HG02981 (cell line): ENCODE measurements around the gene FNDC3B.

Experiments used
- ATAC-seq: cut with Tn5 transposase; IDR thresholded peaks from one replicate; pipeline ENCODE4 v1.9.1; 2021; ENCODE audit warnings: mild to moderate bottlenecking, moderate library complexity; ENCODE audit not compliant: unreplicated experiment

Gene FNDC3B

DNA sequence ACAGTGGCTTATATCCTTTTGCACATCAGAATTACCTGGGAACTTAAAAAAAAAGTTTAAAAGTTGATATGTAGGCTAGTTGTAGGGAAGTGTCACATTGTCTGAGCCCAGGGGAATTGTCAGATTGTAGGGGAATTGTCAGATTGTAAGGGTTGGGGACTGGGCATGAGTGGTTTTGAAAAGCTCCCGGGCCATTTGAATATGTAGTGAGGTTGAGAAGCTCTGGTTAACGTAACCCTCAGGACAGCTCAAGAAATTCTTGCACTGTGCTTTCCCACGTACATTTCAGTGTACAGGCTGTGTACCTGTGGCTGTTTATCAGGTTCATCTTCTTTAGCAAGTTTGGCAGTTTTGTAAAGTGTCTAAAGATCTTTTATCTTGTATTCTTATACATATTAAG, 107.0 kb downstream of the FNDC3B start:
- ATAC-seq, result no peak

DNA sequence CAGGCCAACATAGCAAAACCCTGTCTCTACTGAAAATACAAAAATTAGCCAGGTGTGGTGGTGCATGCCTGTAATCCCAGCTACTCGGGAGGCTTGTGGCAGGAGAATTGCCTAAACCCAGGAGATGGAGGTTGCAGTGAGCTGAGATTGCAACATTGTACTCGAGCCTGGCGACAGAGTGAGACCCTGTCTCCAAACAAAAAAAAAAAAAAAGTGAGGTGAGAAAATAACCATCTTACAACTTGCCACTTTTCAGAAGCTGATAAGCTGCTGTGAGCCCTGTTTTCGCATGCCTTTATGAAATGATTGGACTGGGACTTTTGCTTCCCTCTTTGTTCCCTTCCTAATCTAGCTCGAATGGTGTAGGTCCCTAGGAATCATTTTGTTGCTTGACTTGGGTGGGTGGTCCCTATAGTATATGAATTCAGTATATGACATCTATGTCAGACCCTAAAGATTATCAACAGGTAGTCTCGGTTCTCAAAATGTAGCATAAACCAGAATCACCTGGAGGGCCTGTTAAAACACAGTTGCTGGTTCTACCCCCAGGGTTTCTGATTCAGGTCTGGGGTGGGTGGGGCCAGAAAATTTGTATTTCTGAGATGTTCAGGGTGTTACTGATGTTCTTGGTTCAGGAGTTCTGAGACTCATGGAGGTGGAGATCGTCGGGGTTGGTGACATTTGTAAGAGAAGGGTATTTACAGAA, 107.9 kb downstream of the FNDC3B start:
- ATAC-seq, result no peak

DNA sequence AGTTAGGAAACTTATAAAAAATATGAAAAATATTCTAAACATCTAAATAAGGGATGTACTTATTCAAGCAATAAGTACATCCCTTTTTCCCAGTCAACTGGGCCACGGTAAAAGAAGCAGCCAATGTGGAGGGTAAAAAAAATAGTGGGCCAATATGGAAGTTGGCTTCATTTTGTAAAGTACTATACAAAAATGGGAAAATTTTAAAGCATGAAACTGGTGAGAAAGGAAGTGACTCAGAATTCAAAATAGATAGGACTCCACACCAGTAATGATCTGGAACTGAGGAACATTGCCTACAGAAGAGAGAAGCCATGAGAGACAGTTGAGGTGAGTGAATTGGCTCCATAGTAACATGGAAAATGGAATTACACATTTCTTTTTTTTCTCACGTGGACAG, 108.9 kb downstream of the FNDC3B start:
- ATAC-seq, result no peak

DNA sequence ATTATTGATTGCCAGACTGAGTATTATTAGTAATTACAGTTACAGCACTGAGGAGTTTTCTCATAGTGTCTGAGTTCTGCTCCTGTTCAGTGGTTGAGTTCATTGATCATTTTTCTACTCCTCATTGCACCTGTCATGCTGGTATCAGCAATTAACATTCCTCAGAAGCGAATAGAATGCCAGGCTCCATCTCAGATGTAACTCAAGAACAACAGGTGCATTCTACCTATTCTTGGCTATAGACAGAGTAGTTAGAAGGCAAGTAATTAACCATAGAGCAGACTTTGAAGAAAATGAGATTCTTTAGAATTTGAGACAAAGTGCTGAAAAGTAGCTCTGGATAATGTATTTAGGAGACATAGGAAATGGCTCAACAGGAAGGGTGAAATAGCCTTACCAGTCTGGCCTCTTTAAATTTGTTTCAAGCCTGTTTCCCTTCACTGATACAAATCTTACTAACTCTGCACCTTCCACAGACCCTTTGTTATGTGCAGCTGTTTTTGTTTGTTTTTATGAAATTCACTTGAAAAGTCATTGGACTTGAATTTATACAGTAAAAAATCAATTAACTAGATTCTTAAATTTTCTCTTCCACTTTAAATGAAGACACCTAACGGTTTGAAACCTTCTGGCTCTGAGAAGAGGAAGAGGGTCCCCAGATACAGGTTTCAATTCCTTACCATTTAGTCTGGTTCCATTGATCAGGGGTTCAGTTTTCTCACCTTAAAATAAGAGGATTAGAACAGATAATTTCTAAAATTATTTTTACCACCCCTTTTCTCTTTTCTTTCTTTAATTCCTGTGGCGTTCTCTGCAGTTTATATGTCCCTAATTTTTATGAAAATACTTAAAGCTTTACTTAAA, 109.6 kb downstream of the FNDC3B start:
- ATAC-seq, result no peak

DNA sequence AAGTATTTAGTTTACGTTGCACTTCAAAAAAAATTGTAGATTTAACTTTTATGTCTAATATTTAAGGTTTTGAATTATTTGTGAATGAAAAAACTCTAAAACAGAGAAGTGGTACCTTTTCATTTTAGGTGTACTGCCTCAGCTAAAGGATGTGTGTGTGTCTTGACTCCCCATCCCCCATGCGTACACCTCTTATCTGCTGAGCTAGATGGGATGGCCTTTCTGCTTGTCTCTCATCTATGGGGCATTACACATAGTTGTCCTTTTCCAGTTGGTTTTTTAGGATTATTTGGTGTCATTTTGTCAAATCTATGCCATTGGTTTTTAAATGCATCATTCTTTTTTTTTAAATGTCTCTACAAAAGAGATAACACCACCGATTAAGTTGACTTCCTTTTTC, 110.9 kb downstream of the FNDC3B start:
- ATAC-seq, result no peak

DNA sequence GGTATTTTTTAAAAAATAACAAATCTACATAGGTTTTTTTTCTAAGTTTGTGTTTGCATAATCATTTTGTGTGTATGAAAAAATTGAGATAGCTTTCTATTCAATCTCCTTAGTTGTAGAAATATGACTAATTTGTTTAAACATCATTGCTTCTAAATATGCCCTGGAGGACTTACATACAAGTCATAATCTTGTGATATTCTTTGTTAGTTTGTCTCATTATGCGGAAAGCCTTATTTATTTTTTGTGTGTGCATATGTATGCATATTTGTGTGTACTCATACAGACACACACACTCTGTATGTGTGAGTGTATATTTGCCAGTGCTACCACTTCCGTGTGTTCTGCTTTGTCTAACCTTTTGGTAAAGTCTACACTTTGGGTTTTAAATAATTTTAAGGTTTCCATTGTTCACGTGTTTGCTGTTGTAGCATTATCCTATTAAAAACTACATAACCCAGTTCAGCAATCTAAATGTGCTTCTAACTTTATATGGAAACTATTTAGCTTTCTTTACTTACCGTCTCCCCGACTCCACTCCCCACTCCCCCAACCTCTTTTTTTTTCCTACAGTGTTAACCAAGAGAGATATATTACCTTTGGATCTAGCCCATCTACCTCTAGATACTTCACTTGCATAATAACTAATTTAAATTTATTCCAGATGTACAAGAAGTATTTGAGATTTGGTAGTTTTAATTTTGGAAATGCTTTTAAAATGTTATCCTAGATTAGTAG, 111.7 kb downstream of the FNDC3B start:
- no peak for ATAC-seq

DNA sequence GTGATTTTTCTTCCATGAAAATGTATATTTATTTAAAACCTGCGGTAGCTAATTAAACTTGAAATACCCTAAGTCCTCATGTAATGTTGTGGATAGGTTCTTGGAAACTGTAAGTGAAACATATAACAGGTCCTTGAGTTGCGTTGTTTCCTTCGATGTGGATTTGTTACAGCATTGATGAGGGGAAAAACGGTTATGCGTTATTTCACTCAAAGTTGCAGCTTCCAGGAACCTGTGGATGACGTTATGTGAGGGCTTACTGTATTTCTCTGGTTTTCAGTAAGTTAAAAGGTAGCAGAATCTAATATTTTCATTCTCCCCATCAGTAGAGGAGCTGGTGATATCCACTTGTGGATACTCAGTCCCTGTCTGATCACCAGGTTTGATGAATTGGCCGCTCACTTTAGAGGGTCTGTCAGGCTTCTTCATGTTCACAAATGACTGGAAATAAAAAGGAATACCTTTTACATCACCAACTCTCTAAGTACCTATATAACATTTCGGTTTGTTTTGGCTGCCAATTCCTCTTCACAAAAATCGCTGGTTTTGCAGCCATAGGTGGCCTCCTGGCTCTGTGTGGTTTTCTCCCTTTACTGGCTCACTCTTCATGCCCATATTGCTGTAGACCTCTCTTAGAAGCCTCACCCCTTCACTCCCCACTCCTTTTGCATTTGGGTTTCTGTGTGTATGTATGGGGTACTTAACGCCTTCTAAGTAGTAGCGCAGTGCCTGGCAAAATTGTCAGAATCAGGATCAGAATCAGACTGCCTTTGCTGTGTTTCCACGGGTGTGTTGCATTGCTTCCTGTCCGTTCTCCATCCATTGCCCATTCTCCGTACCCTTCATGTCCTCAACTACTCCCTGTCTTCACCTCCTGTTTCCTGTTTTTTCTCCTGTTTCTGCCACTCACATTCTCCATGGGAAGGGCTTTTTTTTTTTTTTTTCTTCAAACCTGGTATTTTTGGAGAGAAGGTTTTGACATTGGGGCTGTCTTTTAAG, 112.6 kb downstream of the FNDC3B start:
- ATAC-seq, result no peak

DNA sequence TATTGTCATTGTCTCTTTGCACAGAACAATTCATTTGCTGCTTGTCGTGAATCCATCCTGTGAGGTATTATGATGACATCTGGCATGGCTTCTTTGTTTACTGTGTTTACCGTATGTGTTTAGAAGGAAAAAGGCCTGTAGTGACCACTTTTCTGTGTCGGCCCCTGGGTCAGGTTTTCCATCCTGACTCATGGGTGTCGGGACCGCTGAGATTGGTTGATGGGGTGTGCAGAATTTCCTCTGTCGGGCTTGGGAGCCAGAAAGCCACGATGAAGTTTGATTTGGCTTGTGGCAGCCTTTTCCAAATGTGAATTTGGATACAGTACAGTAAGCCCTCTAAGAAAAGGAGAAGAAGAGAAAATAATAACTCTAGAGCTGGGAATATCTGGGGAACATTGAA, 113.5 kb downstream of the FNDC3B start:
- no peak for ATAC-seq

DNA sequence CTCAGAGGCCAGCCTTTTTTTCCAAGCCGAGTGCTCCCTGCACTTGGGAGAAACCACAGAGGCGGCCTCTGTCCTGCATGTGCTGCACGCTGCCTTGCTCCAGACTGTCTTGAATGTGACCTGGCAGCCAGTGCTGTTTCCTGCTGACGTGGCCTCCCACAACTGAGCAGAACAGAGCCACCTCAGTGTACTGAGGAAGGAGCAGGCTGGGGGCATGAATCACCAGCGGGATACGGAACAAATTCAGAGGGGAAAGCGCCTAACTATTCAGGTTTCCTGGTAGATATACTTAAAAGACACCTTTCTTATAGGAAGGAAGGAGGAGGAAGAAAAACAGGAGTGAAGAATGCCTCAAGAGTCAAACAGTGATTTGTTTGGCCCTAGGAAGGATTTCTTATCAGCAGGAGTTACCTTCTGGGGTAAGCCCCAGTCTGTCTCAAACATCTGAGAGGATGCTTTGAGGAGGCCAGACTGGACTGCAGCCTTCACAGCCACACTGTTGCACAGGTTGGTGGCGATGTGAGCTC, 114.0 kb downstream of the FNDC3B start:
- peak; percentile 67 for ATAC-seq

DNA sequence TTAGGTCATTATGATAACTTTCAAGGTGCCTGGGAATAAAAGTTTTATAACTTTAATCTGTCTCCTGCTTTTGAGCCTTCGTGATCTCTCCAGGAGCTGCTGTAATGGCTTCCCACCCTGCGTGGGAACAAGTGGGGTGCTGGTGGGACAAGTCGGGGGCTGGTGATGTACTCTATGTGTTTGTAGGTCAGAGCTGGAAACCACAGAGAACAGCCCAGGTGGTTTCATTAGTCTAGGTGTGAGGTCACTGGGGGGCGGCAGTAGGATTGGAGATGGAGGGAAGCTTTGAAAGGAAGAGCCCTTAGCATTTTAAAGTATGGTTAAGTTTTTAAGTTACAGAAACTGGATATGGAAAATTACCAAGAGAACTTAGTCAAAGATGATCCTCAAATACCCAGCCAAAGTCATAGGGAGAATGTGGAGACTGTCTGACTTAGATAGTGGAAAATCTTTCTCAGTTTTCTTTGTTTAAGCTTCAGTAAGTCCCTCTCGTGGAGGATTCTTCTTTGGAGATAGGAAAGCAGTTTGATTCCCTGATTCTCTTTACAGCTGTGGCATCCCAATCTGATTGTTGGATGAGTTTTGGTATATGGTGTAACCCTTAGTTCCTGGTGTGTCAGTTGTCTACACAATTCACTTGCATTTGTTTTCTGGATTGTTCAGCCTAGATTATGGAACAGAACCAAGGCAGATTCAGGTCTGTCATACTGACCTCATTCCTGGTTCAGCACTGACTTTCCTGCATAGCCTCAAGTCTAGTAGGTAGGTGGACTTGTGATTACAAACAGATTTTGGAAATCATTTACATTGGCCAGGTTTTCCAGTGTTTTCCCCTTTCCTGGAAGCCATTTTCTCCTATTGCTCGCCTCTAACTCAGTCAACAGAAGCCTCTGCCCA, 115.6 kb downstream of the FNDC3B start:
- ATAC-seq, result peak; percentile 54

DNA sequence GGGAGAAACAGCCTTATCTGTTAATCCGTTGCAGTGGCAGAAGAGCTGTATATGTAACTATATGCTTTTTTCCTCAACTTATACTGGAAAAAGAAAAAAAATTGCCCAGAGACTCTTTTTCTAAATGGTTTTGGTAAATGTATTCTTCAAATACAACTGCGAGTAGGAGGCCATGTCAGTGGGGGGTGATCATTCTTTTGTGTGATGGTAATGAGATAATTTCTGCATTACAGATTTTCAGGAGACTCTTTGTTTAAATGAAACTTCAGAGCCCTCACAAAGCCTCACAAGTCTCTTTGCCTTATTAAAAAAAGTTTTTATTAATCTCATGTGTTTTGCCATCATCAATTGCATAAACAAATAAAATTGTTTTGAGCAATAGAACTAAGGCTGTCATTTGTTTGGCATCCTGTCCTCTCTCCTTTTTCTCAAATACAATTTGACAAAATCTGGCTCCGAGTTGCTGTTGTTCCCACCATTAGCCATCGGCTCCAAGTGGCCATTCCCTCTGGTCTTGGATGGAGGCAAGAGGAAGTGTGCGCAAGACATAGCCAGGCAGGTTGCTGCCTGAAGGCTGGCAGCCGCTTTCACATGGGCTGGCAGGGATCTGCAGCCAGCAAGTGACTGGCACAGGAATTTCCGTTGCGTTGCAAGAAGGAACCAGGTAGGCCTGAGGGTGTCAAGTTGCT, 116.7 kb downstream of the FNDC3B start:
- no peak for ATAC-seq

DNA sequence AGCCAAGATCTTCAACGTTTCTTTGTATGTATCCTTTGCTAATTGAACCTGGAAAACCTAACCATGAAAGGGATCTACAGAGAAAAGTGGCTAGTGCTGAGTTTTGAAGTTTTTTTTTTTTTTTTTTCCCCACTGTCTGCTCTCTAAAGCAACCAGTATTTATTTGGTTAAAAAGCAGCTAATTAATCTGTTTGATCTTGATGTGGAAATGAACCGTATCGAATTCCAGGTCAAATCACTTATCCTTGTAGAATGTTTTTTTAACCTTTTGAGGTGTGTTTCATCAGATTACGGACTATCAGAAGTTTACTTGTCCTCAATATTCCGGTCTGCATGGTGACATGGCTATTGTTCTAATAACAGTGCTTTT, 117.2 kb downstream of the FNDC3B start:
- ATAC-seq, result no peak

DNA sequence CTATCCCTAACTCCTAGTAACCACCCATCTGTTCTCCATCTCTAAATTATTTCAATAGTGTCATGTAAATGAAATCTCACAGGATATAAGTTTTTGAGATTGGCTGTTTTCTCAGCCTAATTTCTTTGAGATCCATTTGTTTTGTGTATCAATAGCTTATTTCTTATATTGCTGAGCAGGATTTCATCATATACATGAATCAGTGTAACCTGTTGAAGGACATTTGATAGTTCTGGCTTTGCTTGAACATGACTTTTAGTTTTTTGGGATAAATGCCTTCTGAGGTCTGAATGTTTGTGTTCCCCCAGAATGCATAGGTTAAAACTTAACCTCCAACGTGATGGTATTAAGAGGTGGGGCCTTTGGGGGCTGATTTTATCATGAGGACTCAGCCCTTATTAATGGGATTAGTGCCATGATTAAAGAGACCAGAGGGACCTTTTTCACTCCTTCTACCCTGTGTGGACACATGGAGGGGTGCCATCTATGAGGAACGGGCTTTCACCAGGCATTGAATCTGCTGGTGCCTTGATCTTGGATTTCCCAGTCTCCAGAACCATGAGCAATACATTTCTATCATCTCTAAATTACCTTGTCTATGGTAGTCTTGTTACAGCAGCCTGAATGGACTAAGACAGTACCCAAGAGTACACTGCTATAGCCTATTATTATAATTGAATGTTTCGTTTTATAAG, 118.3 kb downstream of the FNDC3B start:
- ATAC-seq, result no peak

DNA sequence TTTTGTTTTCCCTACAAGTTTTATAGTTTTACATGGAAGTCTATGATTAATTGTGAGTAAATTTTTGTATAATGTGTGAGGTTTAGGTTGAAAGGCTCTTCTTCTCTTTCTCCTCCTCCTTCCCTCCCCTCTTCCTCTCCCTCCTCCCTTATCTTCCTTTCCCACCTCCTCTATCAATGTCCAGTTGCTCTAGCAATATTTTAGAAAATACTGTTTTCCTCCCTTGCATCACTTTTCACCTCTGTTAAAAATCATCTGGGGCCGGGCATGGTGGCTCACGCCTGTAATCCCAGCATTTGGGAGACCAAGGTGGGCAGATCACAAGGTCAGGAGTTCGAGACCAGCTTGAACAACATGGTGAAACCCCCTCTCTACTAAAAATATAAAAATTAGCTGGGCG, 119.4 kb downstream of the FNDC3B start:
- no peak for ATAC-seq

DNA sequence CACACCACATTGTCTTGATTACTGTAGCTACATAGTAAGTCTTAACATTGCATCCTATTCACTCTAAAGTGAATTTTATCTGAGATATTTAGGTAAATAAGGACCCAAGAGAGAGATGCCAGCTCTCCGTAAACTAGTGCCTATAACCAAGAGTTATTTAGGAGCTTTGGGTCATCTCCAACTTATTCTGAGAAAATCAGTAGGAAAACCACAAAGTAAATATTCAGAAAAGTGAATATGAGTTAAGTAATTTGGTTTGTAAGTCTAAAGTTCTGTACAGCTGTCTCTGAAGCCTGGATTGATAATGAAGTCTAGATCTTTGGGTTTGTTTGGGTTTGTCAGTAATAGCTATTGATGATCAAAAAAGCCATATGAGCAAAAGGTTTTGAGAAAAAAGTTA, 120.0 kb downstream of the FNDC3B start:
- ATAC-seq, result no peak

DNA sequence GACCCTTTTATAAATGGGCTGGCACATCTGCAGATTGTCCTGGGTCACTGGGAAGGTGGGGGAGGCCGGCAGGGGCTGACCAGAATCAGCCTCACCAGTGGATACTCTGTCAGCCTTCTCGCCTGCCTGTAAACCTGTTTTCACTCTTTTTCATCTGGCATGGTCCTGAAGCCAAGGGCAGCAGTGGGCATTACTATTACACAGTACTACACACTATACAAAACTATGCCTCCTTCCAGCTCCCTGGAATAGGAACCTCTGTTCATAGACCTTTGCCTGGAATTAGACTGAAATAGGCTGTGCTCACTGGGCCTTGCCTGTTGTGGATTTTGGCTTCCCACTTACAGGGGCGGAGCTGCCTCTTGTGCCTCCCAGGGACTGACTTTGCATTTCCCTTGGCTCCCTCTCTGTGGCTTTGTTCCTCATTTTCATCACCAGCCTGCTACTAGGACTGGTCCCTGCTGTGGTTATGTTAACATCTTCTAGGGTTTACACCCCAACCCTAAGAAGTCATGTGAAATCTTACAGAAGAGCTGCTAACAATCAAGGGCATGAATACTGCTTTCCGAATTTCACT, 120.7 kb downstream of the FNDC3B start:
- no peak for ATAC-seq

DNA sequence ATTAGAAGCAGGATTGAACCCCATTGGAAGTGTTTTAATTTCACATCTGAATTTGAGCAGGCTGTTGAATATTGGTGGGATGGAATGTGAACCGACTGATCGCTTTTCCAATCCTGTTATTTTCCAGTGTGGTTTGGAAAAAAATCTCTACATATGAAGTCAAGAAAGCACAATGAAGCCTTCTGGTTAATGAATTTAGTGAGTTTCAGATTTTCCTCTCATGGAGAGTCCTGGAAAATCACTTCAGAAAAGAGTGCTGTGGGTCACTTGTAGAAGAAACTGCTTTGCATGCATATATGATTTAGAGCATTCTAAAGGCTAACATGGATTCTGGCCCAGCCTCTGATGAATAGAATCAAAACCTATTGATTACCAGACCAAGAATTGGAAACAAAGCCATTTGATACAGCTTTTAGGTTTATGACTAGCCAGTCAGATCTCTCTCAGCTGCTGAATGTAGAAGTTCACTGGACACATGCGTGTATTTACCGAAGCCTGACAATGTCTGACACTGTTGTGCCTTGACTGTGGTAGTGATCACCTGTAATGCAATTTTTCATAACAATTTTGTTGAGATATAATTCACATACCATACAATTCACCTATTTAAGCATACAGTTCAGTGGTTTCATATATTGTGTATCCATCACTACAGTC, 121.9 kb downstream of the FNDC3B start:
- ATAC-seq, result no peak
